ENCODE measurements around the gene MAST4.

Gene MAST4

DNA sequence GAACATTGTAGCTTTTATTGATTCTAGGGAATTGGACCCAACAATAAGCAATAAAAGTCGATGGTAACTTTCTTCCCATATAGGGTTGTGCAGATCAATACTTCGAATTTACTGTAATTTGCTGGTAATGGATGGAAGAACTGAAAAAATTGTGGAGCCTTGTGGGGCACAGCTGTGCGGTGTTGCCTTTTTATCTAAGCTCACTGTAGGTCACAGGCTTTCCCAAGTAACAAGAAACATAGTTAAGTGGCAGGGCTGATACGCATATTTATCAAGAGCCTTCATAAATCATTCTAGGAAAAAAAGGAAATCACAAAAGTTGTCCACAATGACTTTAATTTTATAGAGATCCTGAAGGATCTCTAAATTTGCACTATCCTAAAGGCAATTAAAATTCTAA is 292.9 kb downstream of the MAST4 start:
- H3K18ac ChIP-seq (ENCODE audit: low read depth in 1 of 2, low read length in 2 of 2): no peak overlapping the region
- WGBS: 92% methylated on average over 3 of the region's 4 CpGs

DNA sequence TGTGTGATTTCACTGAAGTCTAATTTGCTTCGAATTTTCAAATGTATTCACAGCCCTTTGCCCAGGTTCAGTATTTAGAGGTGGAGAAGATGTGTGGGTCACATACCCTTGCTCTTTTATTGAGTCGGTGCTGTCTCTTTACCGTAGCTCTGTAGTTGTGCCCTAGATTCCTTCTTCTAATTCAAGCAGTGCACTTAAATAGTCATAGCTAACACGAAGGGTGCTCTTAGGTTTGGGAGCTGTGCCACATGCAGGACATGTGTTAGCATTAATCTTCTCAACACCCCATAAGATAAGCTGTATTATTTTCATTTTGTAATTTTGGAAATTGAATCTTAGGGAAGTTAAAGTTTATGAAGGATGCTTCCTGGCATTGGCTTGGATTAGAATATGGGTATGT is 293.3 kb downstream of the MAST4 start:
- H3K4me3 ChIP-seq (ENCODE audit: insufficient read depth in 1 of 2, low read depth in 1 of 2, low read length in 2 of 2): no peak overlapping the region
- 87% methylated on average over 1 of the region's 4 CpGs for WGBS

More for the DNA sequence above, 292.9 kb downstream of the MAST4 start:
- no peaks in the 10 kb centered on the region for H3K4me1 ChIP-seq (ENCODE audit: control insufficient read depth, insufficient read depth, low read depth, low read length)
- no peaks in the 10 kb centered on the region for H3K36me3 ChIP-seq (ENCODE audit: control insufficient read depth in 1 of 2, insufficient read depth in 2 of 2, low read depth in 1 of 2, low read length in 2 of 2)
- no peak overlapping the region for H2BK12ac ChIP-seq (ENCODE audit: low read length in 2 of 2)
- H3K14ac ChIP-seq (ENCODE audit: low read length in 2 of 2): no peak overlapping the region
- H3K9me3 ChIP-seq (ENCODE audit: control insufficient read depth, low read length): no peaks in the 10 kb centered on the region
- peak overlapping the region; percentile 42 for H3K9ac ChIP-seq (ENCODE audit: low read length)
- no peak overlapping the region for H2AFZ ChIP-seq (ENCODE audit: low read depth, low read length)
- H3K4me3 ChIP-seq (ENCODE audit: insufficient read depth in 1 of 2, low read depth in 1 of 2, low read length in 2 of 2): no peak overlapping the region
- no peak overlapping the region for H2BK15ac ChIP-seq (ENCODE audit: low read depth, poor library complexity, severe bottlenecking)
- H3K23ac ChIP-seq (ENCODE audit: low read length in 2 of 2): no peak overlapping the region
- H3K27ac ChIP-seq (ENCODE audit: low read length, poor library complexity, severe bottlenecking): no peak overlapping the region
- no peak overlapping the region for H2AK5ac ChIP-seq (ENCODE audit: low read length, severe bottlenecking)
- H2BK120ac ChIP-seq (ENCODE audit: low read depth, low read length): no peak overlapping the region
- no peak overlapping the region for H2BK5ac ChIP-seq (ENCODE audit: low read depth, low read length, poor library complexity, severe bottlenecking)
- peaks cover 2% of the 10 kb centered on the region for H3K79me1 ChIP-seq (replicated peaks; ENCODE audit: low read length, poor library complexity, severe bottlenecking)
- H3K4ac ChIP-seq (ENCODE audit: low read depth in 1 of 2, low read length in 2 of 2): no peak overlapping the region
- no peak for DNase-seq
- no peaks in the 10 kb centered on the region for H3K27me3 ChIP-seq (ENCODE audit: control insufficient read depth in 1 of 2, insufficient read depth in 1 of 2, low read length in 2 of 2)
- no peak overlapping the region for H4K91ac ChIP-seq (ENCODE audit: low read length)
- H3K4me2 ChIP-seq (ENCODE audit: low read length, poor library complexity, severe bottlenecking): no peak overlapping the region
- no peak overlapping the region for H4K8ac ChIP-seq (ENCODE audit: low read length)

DNA sequence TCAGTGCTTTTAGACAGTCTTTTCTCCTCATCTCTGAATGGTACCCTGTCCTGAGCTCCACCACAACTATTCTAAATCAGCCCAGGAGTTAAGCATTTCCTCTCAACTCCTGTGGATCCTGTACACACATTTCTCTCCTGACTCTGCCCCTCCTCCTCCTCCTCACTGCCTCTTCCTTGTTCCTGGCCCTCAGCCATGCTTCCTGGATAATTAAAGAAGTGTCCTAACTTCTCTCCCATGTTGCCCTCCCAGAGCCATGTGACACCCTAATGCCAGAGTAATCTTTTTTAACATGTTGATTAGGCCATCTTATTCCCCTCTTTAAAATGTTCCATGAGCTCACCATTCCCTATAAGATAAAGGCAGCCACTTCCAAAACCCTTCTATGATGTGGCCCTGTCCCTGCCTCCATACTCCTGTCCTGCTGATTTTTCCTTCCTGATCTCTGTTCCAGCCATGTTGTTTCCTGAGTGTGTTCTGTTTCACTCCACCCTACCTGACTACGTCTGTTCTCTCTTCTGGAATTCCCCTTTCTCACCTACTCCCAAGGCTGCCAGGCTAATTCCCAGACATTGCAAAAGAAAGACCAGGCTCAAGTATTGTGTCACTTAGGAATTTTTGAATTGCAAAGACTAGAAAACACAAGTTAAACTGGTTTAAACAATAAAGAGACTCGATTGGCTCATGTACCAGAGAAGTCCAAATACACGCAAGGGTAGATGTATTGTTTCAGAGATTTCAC is 295.2 kb downstream of the MAST4 start:
- Histone ChIP-seq H3K4ac (ENCODE audit: low read depth in 1 of 2, low read length in 2 of 2) (no peak overlapping the region), H3K79me1 (replicated peaks; ENCODE audit: low read length, poor library complexity, severe bottlenecking) (no peaks in the 10 kb centered on the region), H2BK12ac (ENCODE audit: low read length in 2 of 2) (peak overlapping the region in 1 of 2 experiments; percentile 10), H2BK5ac (ENCODE audit: low read depth, low read length, poor library complexity, severe bottlenecking) (no peak overlapping the region), H3K4me2 (ENCODE audit: low read length, poor library complexity, severe bottlenecking) (no peak overlapping the region), H2AFZ (ENCODE audit: low read depth, low read length) (peak overlapping the region; percentile 47), H3K23ac (ENCODE audit: low read length in 2 of 2) (no peak overlapping the region), H4K8ac (ENCODE audit: low read length) (no peak overlapping the region), H2BK15ac (ENCODE audit: low read depth, poor library complexity, severe bottlenecking) (no peak overlapping the region), H3K36me3 (ENCODE audit: control insufficient read depth in 1 of 2, insufficient read depth in 2 of 2, low read depth in 1 of 2, low read length in 2 of 2) (no peaks in the 10 kb centered on the region), H2AK5ac (ENCODE audit: low read length, severe bottlenecking) (no peak overlapping the region), H3K4me1 (ENCODE audit: control insufficient read depth, insufficient read depth, low read depth, low read length) (no peaks in the 10 kb centered on the region), H4K91ac (ENCODE audit: low read length) (no peak overlapping the region), H3K14ac (ENCODE audit: low read length in 2 of 2) (no peak overlapping the region), H2BK120ac (ENCODE audit: low read depth, low read length) (no peak overlapping the region), H3K27me3 (ENCODE audit: control insufficient read depth in 1 of 2, insufficient read depth in 1 of 2, low read length in 2 of 2) (no peaks in the 10 kb centered on the region), H3K9ac (ENCODE audit: low read length) (no peak overlapping the region), H3K27ac (ENCODE audit: low read length, poor library complexity, severe bottlenecking) (no peak overlapping the region), H3K9me3 (ENCODE audit: control insufficient read depth, low read length) (no peaks in the 10 kb centered on the region), H3K18ac (ENCODE audit: low read depth in 1 of 2, low read length in 2 of 2) (peak overlapping the region in 1 of 2 experiments; percentile 4), H3K4me3 (ENCODE audit: insufficient read depth in 1 of 2, low read depth in 1 of 2, low read length in 2 of 2) (no peak overlapping the region)
- 66% methylated on average over 3 of the region's 3 CpGs for WGBS
- DNase-seq: peak; percentile 83

More for the DNA sequence above, 293.3 kb downstream of the MAST4 start:
- no peaks in the 10 kb centered on the region for H3K36me3 ChIP-seq (ENCODE audit: control insufficient read depth in 1 of 2, insufficient read depth in 2 of 2, low read depth in 1 of 2, low read length in 2 of 2)
- no peak overlapping the region for H2BK5ac ChIP-seq (ENCODE audit: low read depth, low read length, poor library complexity, severe bottlenecking)
- DNase-seq: no peak
- no peak overlapping the region for H3K23ac ChIP-seq (ENCODE audit: low read length in 2 of 2)
- no peak overlapping the region for H4K91ac ChIP-seq (ENCODE audit: low read length)
- H2BK15ac ChIP-seq (ENCODE audit: low read depth, poor library complexity, severe bottlenecking): no peak overlapping the region
- H2BK120ac ChIP-seq (ENCODE audit: low read depth, low read length): no peak overlapping the region
- H3K4me1 ChIP-seq (ENCODE audit: control insufficient read depth, insufficient read depth, low read depth, low read length): no peaks in the 10 kb centered on the region
- no peak overlapping the region for H3K18ac ChIP-seq (ENCODE audit: low read depth in 1 of 2, low read length in 2 of 2)
- no peak overlapping the region for H3K4me2 ChIP-seq (ENCODE audit: low read length, poor library complexity, severe bottlenecking)
- H3K79me1 ChIP-seq (replicated peaks; ENCODE audit: low read length, poor library complexity, severe bottlenecking): peaks cover 2% of the 10 kb centered on the region
- no peaks in the 10 kb centered on the region for H3K27me3 ChIP-seq (ENCODE audit: control insufficient read depth in 1 of 2, insufficient read depth in 1 of 2, low read length in 2 of 2)
- no peak overlapping the region for H2AFZ ChIP-seq (ENCODE audit: low read depth, low read length)
- H3K9me3 ChIP-seq (ENCODE audit: control insufficient read depth, low read length): no peaks in the 10 kb centered on the region
- H3K9ac ChIP-seq (ENCODE audit: low read length): peak overlapping the region; percentile 42
- H3K14ac ChIP-seq (ENCODE audit: low read length in 2 of 2): no peak overlapping the region
- no peak overlapping the region for H4K8ac ChIP-seq (ENCODE audit: low read length)
- H2BK12ac ChIP-seq (ENCODE audit: low read length in 2 of 2): no peak overlapping the region
- H3K27ac ChIP-seq (ENCODE audit: low read length, poor library complexity, severe bottlenecking): no peak overlapping the region
- H2AK5ac ChIP-seq (ENCODE audit: low read length, severe bottlenecking): no peak overlapping the region
- H3K4ac ChIP-seq (ENCODE audit: low read depth in 1 of 2, low read length in 2 of 2): no peak overlapping the region

DNA sequence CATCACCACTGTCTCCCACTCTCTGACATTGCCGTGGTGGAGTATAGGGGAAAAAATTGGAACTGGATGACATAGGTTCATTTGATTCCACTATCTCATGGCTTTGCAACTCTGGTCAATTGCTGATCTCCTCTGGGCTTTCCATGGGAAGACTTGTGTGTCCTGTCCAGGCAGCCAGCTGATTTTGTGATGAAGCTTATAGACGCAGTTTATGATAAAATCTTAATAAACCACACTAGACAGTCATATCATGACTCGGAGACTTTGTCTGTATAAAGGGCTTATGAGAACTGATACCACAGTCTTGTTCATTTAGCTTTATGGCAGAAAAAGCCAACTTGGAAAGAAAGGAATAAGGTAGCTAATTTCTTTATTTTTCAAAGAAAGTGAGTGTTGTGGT is 296.5 kb downstream of the MAST4 start:
- WGBS: 100% methylated on average over 1 of the region's 3 CpGs
- Histone ChIP-seq H2BK120ac (ENCODE audit: low read depth, low read length) (no peak overlapping the region), H3K9me3 (ENCODE audit: control insufficient read depth, low read length) (no peaks in the 10 kb centered on the region), H3K27ac (ENCODE audit: low read length, poor library complexity, severe bottlenecking) (no peak overlapping the region), H3K4me2 (ENCODE audit: low read length, poor library complexity, severe bottlenecking) (no peak overlapping the region), H3K27me3 (ENCODE audit: control insufficient read depth in 1 of 2, insufficient read depth in 1 of 2, low read length in 2 of 2) (no peaks in the 10 kb centered on the region), H3K14ac (ENCODE audit: low read length in 2 of 2) (no peak overlapping the region), H3K79me1 (replicated peaks; ENCODE audit: low read length, poor library complexity, severe bottlenecking) (no peaks in the 10 kb centered on the region), H3K4me3 (ENCODE audit: insufficient read depth in 1 of 2, low read depth in 1 of 2, low read length in 2 of 2) (no peak overlapping the region), H3K18ac (ENCODE audit: low read depth in 1 of 2, low read length in 2 of 2) (no peak overlapping the region), H3K9ac (ENCODE audit: low read length) (no peak overlapping the region), H2BK15ac (ENCODE audit: low read depth, poor library complexity, severe bottlenecking) (no peak overlapping the region), H3K23ac (ENCODE audit: low read length in 2 of 2) (no peak overlapping the region), H3K36me3 (ENCODE audit: control insufficient read depth in 1 of 2, insufficient read depth in 2 of 2, low read depth in 1 of 2, low read length in 2 of 2) (no peaks in the 10 kb centered on the region), H3K4ac (ENCODE audit: low read depth in 1 of 2, low read length in 2 of 2) (no peak overlapping the region), H2BK12ac (ENCODE audit: low read length in 2 of 2) (no peak overlapping the region), H2AK5ac (ENCODE audit: low read length, severe bottlenecking) (no peak overlapping the region), H2AFZ (ENCODE audit: low read depth, low read length) (no peak overlapping the region), H2BK5ac (ENCODE audit: low read depth, low read length, poor library complexity, severe bottlenecking) (no peak overlapping the region), H4K91ac (ENCODE audit: low read length) (no peak overlapping the region), H3K4me1 (ENCODE audit: control insufficient read depth, insufficient read depth, low read depth, low read length) (no peaks in the 10 kb centered on the region), H4K8ac (ENCODE audit: low read length) (no peak overlapping the region)
- DNase-seq: no peak
